Measurements from ENCODE around the gene BEND5. TPM values are rescaled to one million over a fixed set of nuclear protein-coding genes. Genes with fewer than 3 reads are reported as not detected.

BEND5 gene
- total RNA-seq, 2 experiments from 2014 or later = 42.3 to 48.3 TPM

DNA sequence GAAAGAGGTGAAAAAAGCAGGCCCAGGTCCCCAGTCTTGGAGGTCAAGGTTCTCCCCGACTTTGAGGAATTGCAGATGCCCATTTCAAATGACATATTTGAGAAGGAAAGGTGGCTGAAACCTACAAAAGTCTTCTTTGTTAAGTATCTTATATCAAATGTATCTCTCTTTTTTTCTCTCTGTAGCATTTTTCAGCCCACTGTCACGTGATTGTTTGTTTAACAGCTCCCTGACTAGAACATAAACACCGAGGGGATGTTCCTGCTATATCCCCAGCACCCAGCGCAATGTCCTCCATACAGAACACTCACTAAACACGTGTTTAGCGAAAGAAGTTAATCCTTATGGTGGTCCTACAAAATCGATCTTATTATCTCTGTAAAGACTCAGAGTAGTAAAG, 27.6 kb downstream of the BEND5 start:
- Mint-ChIP-seq H3K36me3 (peaks cover 24% of the 10 kb centered on the region), H3K27me3 (no peaks in the 10 kb centered on the region), H3K27ac (no peak overlapping the region), H3K4me3 (no peak overlapping the region), H3K4me1 (peaks cover 4% of the 10 kb centered on the region), H3K9me3 (no peaks in the 10 kb centered on the region)
- no peak for DNase-seq

DNA sequence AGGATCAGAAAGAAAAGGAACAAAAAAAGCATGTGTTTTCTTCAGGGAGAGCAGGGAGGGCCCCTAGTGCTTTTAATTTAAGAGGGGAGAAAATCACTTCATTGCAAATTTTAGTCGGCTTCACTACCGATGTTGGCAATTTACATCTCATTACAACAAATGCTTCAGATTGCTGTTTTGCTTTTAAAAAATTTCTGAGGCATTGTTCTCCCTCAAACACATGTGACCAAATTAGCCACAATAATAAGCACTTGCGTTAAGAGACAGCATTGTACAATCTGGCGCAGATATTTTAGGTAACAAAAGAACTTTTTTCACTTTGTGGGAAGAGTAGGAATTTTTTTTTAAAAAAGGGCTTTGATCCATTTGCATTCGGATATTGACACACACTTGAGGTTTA, 29.8 kb downstream of the BEND5 start:
- DNase-seq = no peak
- Mint-ChIP-seq H3K9me3 (no peaks in the 10 kb centered on the region), H3K36me3 (peaks cover 27% of the 10 kb centered on the region), H3K4me1 (peaks cover 4% of the 10 kb centered on the region), H3K27me3 (no peaks in the 10 kb centered on the region), H3K27ac (no peak overlapping the region), H3K4me3 (no peak overlapping the region)

DNA sequence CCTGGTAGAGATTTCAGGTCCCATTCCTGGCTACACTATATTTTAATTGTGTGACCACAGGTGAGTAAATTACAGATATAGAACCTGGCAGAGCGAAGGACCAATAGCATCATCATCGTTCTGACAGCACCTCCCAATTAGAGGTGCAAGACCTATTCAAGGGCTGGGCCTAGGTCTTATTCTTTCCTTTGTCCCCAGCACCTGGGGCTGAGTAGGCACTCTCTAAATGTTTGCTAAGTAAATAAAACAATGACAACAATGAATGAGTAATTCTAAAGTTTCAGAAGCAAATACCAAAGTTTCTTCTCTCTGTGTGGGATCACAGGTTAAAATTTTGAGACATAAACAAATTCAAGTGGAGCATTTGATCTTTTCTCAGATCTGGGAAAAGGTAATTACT, 32.7 kb downstream of the BEND5 start:
- no peaks in the 10 kb centered on the region for H3K9me3 Mint-ChIP-seq

DNA sequence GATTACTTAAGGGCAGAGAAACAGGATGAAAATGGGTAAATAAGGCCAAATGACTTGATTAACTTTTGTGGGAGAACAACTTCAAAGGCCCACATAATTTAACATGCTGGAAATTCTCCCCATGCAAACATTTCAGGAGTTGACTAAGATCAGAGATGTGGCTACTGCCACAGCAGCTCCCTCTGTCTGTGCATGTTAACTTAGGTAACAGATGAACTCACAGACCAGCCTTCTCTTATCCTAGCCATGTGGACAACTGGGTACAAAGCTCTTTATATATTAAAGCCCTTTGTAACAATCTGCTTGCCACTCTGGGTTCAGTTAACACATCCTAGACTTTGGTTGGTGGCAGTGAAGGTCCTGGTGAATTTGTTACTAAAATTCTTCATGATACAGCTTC, 33.2 kb downstream of the BEND5 start:
- H3K4me3 Mint-ChIP-seq = no peak overlapping the region
- H3K36me3 Mint-ChIP-seq = peaks cover 40% of the 10 kb centered on the region
- H3K27me3 Mint-ChIP-seq = no peaks in the 10 kb centered on the region
- no peaks in the 10 kb centered on the region for H3K9me3 Mint-ChIP-seq
- H3K27ac Mint-ChIP-seq = no peak overlapping the region
- H3K4me1 Mint-ChIP-seq = no peaks in the 10 kb centered on the region
- DNase-seq = no peak

More for the DNA sequence above, 32.7 kb downstream of the BEND5 start:
- H3K27me3 Mint-ChIP-seq = no peaks in the 10 kb centered on the region
- peaks cover 38% of the 10 kb centered on the region for H3K36me3 Mint-ChIP-seq
- H3K27ac Mint-ChIP-seq = no peak overlapping the region
- H3K4me1 Mint-ChIP-seq = no peaks in the 10 kb centered on the region
- no peak for DNase-seq
- no peak overlapping the region for H3K4me3 Mint-ChIP-seq

DNA sequence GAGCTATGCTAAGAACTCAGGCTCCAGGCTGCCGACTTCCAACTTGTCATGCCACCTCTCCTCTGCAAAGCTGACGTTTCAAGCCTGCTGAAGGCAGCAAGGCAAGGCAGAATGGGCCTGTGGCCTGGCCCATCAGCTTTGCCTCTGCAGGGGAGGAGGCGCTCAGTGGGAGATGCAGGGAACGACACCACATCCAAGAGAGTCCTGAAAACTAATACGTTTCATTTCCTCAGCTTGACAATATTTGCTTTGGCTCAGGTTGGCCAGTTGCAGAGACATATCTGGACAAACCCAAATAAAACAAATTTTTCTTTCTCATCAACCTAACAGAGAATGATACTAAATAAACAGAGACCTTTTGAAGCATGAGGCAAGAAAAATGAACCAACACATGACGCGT, 35.3 kb downstream of the BEND5 start:
- Mint-ChIP-seq H3K27me3 (no peaks in the 10 kb centered on the region), H3K36me3 (peaks cover 35% of the 10 kb centered on the region), H3K27ac (no peak overlapping the region), H3K4me1 (no peaks in the 10 kb centered on the region), H3K9me3 (no peaks in the 10 kb centered on the region), H3K4me3 (no peak overlapping the region)
- DNase-seq = no peak

DNA sequence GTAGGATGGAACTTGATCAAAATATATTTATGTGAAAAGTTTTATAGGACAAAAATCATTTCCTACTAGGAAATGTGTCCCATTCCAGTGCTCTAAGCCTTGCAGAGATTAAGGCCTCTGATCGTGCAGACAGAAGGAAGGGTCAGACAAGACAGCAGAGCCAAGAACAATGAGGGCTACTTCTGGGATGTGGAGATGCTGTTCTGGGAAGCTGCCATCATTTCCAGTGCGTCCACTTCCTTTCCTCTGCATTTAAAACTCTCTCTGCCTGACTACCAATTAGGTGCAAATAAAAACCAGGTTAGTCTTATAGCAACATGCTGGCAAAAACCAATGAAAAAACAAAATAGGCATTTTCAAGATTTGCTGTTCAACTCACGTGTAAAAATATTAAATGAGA, 36.1 kb downstream of the BEND5 start:
- no peaks in the 10 kb centered on the region for H3K27me3 Mint-ChIP-seq
- no peak overlapping the region for H3K27ac Mint-ChIP-seq
- H3K4me3 Mint-ChIP-seq = no peak overlapping the region
- no peaks in the 10 kb centered on the region for H3K4me1 Mint-ChIP-seq
- no peak for DNase-seq
- H3K36me3 Mint-ChIP-seq = peaks cover 39% of the 10 kb centered on the region
- no peaks in the 10 kb centered on the region for H3K9me3 Mint-ChIP-seq

DNA sequence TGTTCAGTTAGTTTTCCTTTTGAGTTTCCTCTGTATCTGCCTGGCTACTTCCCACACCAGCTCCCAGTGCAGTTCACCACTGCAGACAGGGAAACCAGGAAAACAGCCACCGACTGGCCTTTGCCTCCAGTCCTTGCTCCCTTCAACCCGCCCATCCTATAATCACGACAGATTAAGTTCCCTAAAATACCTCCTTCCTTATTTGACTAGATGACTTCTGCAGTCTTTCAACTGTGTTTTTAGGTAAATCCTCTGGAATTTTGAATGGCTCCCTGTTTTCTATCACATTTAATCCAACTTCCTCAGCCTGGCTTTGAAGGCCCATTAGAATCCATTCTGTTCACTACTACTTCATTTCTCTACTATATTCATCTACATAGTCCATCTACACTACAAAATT, 37.6 kb downstream of the BEND5 start:
- Mint-ChIP-seq H3K27ac (no peak overlapping the region), H3K4me3 (no peak overlapping the region), H3K4me1 (no peaks in the 10 kb centered on the region)

DNA sequence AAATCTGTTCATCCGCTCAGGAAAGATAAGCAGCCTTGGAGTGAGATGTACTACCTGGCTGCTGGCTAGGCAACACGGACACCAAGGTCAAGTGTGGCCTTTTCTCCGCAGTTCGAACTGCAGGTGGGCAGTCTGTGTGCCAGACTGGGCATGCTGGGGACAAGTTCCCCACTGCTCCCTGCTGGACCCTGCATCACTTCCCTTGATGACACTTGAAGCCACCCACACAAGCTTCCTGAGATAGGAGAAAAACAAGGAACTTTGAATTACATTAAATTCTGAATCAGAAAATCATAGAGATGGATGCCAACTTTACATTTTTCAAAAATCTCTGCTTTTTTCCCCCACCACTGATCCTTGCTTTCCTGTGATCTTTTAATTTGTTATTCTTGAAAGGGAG, 38.3 kb downstream of the BEND5 start:
- Mint-ChIP-seq H3K4me3 (no peak overlapping the region), H3K4me1 (no peaks in the 10 kb centered on the region), H3K36me3 (peaks cover 50% of the 10 kb centered on the region), H3K27ac (peak overlapping the region; percentile 18), H3K27me3 (no peaks in the 10 kb centered on the region), H3K9me3 (no peaks in the 10 kb centered on the region)
- DNase-seq = no peak

More for the DNA sequence above, 37.6 kb downstream of the BEND5 start:
- Mint-ChIP-seq H3K27me3 (no peaks in the 10 kb centered on the region), H3K36me3 (peaks cover 45% of the 10 kb centered on the region), H3K9me3 (no peaks in the 10 kb centered on the region)
- no peak for DNase-seq

DNA sequence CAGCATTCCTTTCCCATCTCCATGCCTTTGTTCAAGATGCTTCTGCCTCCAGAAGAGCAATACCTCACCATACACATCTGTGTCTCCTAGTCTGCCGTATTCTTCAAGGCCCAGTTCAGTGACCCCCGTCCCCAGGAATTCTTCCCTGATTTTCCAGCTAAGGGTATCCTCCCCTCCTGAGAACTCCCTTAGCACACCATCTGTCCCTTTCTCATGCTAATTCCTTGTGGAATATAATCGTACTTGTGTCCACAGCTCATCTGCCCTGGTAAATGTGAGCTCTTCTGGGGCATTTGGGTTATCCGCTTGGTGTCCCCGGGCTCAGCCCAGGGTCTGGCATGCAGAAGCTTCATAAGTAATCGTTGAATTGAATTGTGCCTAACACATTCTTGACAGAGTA, 40.9 kb downstream of the BEND5 start:
- Mint-ChIP-seq H3K27ac (no peak overlapping the region), H3K4me1 (no peaks in the 10 kb centered on the region), H3K4me3 (no peak overlapping the region), H3K27me3 (no peaks in the 10 kb centered on the region), H3K9me3 (no peaks in the 10 kb centered on the region), H3K36me3 (peaks cover 42% of the 10 kb centered on the region)
- DNase-seq = no peak

DNA sequence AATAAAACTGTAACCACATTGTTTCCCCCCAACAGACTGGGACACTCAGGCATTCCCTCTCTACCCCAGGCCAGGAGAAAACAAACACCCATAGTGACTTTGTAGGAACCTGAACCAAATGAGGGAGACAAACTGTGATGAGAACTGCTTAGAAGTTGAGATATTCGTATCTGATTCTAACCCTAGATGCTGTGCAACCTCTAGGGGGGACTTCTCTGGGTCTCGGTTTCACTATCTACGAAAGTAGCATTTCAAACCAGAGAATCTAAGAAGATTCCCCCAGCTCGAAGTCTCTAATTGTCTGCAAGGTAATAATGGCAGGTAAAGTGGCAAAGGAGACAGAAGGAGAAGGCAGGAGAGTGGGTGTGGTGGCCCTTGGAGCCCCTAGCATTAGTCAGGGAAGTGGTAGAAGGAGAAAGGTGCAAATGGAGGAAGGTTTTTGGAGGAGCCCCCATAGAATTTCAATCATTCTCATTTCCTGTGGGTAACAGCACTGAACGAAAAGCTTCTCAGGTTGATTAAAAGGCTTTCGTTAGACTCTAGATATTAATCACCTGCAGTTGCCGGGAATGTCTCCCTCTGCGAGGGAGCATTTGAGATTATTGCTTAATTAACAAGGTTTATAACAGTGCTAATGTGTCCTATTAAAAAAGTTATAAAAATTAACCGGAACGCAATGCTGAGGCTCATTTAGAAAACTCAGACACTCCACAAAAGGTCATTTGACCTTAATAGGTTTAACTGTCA, 46.4 kb downstream of the BEND5 start:
- peaks cover 35% of the 10 kb centered on the region for H3K36me3 Mint-ChIP-seq
- H3K9me3 Mint-ChIP-seq = no peaks in the 10 kb centered on the region
- H3K27me3 Mint-ChIP-seq = no peaks in the 10 kb centered on the region
- peaks cover 16% of the 10 kb centered on the region for H3K4me1 Mint-ChIP-seq
- no peak for DNase-seq
- H3K4me3 Mint-ChIP-seq = no peak overlapping the region
- peak overlapping the region; percentile 18 for H3K27ac Mint-ChIP-seq

DNA sequence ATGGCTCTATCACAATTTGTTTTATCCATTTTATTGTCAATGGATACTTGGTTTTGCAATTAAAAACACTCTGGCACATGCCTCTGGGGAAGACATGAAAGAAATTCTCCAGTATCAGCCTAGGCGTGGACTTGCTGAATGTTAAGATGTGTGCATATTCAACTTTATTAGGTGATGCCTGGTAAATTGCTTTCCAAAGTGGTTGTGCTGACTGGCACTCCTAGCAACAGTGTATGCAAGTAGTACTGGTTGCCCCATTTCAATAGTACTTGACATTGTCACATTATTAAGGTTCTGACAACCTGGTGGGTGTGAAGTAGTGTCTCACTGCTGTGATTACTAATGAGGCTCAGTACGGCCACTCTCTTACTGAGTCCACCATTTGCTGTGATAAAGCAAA, 48.1 kb downstream of the BEND5 start:
- no peaks in the 10 kb centered on the region for H3K9me3 Mint-ChIP-seq
- H3K4me1 Mint-ChIP-seq = peaks cover 16% of the 10 kb centered on the region
- peaks cover 24% of the 10 kb centered on the region for H3K36me3 Mint-ChIP-seq
- H3K27ac Mint-ChIP-seq = no peak overlapping the region
- no peak for DNase-seq
- no peak overlapping the region for H3K4me3 Mint-ChIP-seq
- no peaks in the 10 kb centered on the region for H3K27me3 Mint-ChIP-seq

DNA sequence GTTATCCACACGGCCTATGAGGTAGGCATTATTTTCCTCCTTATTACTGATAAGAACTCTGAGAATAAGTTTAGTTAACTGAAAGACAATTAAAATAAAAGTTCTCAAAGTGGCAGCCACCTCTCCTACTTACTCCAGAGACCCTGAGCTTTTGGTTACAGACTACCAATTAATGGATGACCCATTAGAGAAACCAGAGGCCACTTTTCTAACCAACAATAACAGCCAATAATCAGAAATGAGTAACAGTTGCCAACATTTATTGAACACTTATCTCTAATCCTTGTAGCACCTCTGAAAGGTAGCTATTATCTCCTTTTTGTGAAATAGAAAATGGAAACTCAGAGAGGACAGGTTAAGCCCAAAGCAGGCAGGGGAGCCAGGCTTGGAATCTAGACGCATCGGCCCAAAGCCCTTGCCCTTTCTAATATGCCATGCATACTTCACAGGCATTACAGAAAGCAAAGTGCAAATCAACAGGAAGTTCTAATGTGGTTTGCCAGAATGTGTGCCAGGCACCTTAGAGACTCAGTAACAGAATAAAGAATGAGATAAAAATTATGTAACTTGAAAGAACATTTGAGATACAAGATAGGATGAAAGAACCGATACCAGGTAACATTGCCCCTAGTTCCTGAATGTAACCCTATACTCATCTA, 50.0 kb downstream of the BEND5 start:
- no peak for DNase-seq
- Mint-ChIP-seq H3K27ac (no peak overlapping the region), H3K27me3 (no peaks in the 10 kb centered on the region), H3K4me3 (no peak overlapping the region), H3K36me3 (peaks cover 21% of the 10 kb centered on the region), H3K9me3 (no peaks in the 10 kb centered on the region), H3K4me1 (peaks cover 16% of the 10 kb centered on the region)

DNA sequence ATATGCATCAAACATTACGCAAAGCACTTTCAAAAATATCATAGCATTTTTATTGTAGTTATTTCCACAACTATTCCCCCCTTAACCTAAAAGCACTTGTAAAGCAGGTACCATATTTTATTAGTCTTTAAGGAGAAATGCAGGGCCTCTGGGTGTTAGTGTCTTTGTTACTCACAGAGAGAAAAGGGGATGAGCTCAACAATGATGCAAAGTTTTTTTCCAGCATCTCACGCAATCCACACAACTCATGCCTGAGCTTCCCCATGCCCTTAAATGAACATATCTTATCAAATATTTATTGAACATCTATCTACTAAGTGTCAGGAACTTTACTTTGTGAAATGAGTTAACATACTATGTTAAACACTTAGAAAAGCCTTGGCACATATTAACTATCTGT, 50.6 kb downstream of the BEND5 start:
- H3K4me1 Mint-ChIP-seq = peaks cover 16% of the 10 kb centered on the region
- no peak overlapping the region for H3K4me3 Mint-ChIP-seq
- H3K27ac Mint-ChIP-seq = peak overlapping the region; percentile 12
- H3K36me3 Mint-ChIP-seq = peaks cover 21% of the 10 kb centered on the region
- H3K9me3 Mint-ChIP-seq = no peaks in the 10 kb centered on the region
- no peaks in the 10 kb centered on the region for H3K27me3 Mint-ChIP-seq
- DNase-seq = no peak

DNA sequence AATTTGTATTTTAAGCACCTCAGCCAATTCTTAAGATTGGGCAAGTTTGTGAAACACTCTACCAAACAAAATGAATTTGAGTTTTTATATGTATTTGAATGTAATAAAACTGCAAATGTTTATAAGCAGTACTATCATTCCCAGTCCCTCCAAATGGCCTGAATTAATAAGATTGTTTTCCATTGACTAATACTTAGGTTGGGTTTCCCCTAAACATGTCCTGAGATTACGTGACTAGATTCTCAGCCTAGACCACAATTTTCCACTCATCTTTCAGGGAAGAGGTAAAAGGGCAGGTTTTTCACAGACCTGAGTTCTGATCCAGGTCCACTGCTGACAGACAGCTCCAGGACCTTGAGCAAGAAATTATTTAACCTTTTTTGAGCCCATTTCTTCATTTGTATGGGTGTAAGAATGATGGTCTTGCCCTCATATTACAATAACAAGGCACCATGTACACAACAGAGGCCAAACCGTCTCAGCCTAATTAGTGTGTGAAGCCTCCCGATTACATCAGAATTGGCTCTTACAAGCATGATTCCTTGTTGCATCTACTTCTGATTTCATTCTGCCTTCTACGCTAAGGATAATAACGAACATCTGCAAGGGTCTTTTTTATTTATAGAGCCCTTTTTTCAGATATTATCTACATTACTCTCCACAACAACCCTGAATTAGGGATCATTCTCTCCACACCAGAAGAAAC, 51.2 kb downstream of the BEND5 start:
- H3K27ac Mint-ChIP-seq = peak overlapping the region; percentile 12
- no peak for DNase-seq
- no peak overlapping the region for H3K4me3 Mint-ChIP-seq
- H3K27me3 Mint-ChIP-seq = no peaks in the 10 kb centered on the region
- peaks cover 21% of the 10 kb centered on the region for H3K36me3 Mint-ChIP-seq
- H3K4me1 Mint-ChIP-seq = peaks cover 16% of the 10 kb centered on the region
- H3K9me3 Mint-ChIP-seq = no peaks in the 10 kb centered on the region

DNA sequence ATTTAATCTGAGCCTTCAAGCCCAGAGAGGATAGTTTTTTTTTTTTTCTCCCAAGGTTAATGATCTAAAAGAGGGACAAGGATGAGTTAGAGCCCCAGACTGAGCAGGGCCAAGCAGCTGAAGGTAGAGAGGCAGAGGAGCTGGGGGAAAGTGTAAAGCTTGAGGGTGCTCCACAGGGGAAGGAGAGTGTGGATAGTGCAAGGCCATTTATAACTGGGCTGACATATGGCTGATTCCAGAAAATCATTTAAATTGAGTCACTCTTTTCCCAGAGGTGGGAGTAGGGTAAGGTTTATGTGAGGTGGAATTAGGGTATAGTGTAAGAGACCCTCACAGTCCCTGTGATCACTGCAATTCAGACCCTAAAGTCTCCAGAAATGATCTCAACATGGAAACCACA, 55.8 kb downstream of the BEND5 start:
- H3K27ac Mint-ChIP-seq = no peak overlapping the region
- DNase-seq = no peak
- peaks cover 4% of the 10 kb centered on the region for H3K4me1 Mint-ChIP-seq
- H3K27me3 Mint-ChIP-seq = no peaks in the 10 kb centered on the region
- no peak overlapping the region for H3K4me3 Mint-ChIP-seq
- no peaks in the 10 kb centered on the region for H3K36me3 Mint-ChIP-seq
- H3K9me3 Mint-ChIP-seq = no peaks in the 10 kb centered on the region

All from activated naive CD8-positive, alpha-beta T cell treated with anti-CD3 and anti-CD28 coated beads for 36 hours (primary cell).